ENCODE measurements around the gene TNFSF11. TPM values are rescaled to one million over a fixed set of nuclear protein-coding genes. Genes with fewer than 3 reads are reported as not detected.

The TNFSF11 gene
- total RNA-seq, 1 donor from 2014 or later: 0.65 TPM

GRCh38 chr13:42602906-42603305, 29.0 kb downstream of the TNFSF11 start:
- Mint-ChIP-seq H3K36me3 (no peaks in the 10 kb centered on the region), H3K4me3 (no peak overlapping the region), H3K27me3 (peaks cover 4% of the 10 kb centered on the region), H3K9me3 (no peaks in the 10 kb centered on the region), H3K27ac (no peak overlapping the region), H3K4me1 (ENCODE audit: unreplicated experiment) (no peaks in the 10 kb centered on the region)
- no peak for DNase-seq (ENCODE audit: extremely low spot score, unreplicated experiment)
- TF ChIP-seq, protein P1, sequence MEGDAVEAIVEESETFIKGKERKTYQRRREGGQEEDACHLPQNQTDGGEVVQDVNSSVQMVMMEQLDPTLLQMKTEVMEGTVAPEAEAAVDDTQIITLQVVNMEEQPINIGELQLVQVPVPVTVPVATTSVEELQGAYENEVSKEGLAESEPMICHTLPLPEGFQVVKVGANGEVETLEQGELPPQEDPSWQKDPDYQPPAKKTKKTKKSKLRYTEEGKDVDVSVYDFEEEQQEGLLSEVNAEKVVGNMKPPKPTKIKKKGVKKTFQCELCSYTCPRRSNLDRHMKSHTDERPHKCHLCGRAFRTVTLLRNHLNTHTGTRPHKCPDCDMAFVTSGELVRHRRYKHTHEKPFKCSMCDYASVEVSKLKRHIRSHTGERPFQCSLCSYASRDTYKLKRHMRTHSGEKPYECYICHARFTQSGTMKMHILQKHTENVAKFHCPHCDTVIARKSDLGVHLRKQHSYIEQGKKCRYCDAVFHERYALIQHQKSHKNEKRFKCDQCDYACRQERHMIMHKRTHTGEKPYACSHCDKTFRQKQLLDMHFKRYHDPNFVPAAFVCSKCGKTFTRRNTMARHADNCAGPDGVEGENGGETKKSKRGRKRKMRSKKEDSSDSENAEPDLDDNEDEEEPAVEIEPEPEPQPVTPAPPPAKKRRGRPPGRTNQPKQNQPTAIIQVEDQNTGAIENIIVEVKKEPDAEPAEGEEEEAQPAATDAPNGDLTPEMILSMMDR (conservative IDR thresholded peaks at IDR 0.05): no peak

- TF ChIP-seq, protein P1 (conservative IDR thresholded peaks at IDR 0.05): no peak
- Mint-ChIP-seq H3K27me3 (peaks cover 4% of the 10 kb centered on the region), H3K9me3 (no peaks in the 10 kb centered on the region), H3K36me3 (no peaks in the 10 kb centered on the region), H3K27ac (no peak overlapping the region), H3K4me1 (ENCODE audit: unreplicated experiment) (no peaks in the 10 kb centered on the region), H3K4me3 (no peak overlapping the region)
- DNase-seq (ENCODE audit: extremely low spot score, unreplicated experiment): no peak
These were observed 29.6 kb downstream of the TNFSF11 start for GRCh38 chr13:42603571-42603970.

GRCh38 chr13:42607546-42607945, 33.6 kb downstream of the TNFSF11 start:
- H3K4me1 Mint-ChIP-seq (ENCODE audit: unreplicated experiment): no peaks in the 10 kb centered on the region
- TF ChIP-seq, protein P1 (conservative IDR thresholded peaks at IDR 0.05): no peak
- H3K27ac Mint-ChIP-seq: no peak overlapping the region
- H3K4me3 Mint-ChIP-seq: no peak overlapping the region
- no peak for DNase-seq (ENCODE audit: extremely low spot score, unreplicated experiment)
- no peaks in the 10 kb centered on the region for H3K9me3 Mint-ChIP-seq
- peaks cover 13% of the 10 kb centered on the region for H3K27me3 Mint-ChIP-seq
- no peaks in the 10 kb centered on the region for H3K36me3 Mint-ChIP-seq

GRCh38 chr13:42610649-42611048, 36.7 kb downstream of the TNFSF11 start:
- Mint-ChIP-seq H3K36me3 (no peaks in the 10 kb centered on the region), H3K27me3 (peaks cover 18% of the 10 kb centered on the region), H3K4me3 (no peak overlapping the region), H3K27ac (no peak overlapping the region), H3K9me3 (no peaks in the 10 kb centered on the region), H3K4me1 (ENCODE audit: unreplicated experiment) (no peaks in the 10 kb centered on the region)
- TF ChIP-seq, protein P1 (conservative IDR thresholded peaks at IDR 0.05): no peak
- DNase-seq (ENCODE audit: extremely low spot score, unreplicated experiment): no peak

GRCh38 chr13:42611086-42611779, 37.3 kb downstream of the TNFSF11 start:
- Mint-ChIP-seq H3K4me1 (ENCODE audit: unreplicated experiment) (no peaks in the 10 kb centered on the region), H3K4me3 (no peak overlapping the region), H3K9me3 (no peaks in the 10 kb centered on the region), H3K27ac (no peak overlapping the region), H3K36me3 (no peaks in the 10 kb centered on the region), H3K27me3 (peaks cover 14% of the 10 kb centered on the region)
- no peak for DNase-seq (ENCODE audit: extremely low spot score, unreplicated experiment)
- TF ChIP-seq, protein P1 (conservative IDR thresholded peaks at IDR 0.05): no peak

Measured in type B pancreatic cell (in vitro differentiated cells).